ENCODE data around the gene ASAP2.

The ASAP2 gene

DNA sequence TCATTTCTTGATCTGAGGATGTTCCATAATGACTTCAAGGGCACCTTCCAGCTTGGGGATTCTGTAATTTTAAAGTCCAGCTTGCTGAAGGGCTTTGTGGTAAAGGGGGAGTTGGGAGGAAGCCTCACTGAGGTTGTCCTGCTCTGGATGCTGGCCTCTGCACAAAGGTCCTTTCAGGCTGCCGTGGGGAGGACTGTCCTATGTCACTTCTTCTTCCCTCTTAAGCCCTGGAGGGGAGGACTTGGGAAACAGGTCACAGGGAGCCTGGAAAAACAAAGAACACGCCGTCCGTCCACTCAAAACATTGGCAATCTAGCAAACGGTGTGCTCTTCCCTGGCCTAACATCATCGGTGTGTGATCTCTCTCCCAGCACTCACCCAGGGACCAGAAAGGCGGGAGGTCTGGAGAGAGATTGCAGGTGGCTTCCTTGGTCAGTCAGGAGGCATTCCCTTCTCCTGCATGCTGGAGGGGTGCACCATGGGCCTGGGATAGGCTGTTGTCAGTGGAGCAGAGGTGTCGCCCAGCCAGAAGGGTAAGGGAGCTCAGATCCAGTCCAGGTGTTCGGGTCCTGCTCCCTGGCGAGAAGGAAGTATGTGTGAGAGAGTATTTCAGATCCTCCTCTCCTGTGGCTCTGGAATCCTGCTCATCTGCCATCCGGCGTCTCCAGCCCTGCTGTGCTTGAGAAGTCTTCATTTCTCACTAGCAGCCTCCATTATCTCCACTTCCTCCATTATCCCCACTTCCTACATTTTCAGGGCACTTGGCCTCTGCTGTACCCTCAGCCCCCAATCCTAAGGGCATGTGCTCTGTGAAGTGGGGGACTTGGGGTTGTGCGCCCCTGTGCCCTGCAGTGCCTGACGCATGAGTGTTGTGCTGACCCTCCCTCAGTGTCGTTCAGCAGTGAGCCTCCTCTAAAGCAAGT lies 20.1 kb downstream of the ASAP2 start:
- DNase-seq (ENCODE audit: low read depth): no peak
- no peak overlapping the region for H3K4me3 ChIP-seq (ENCODE audit: low read length)
- TF ChIP-seq, protein P1, sequence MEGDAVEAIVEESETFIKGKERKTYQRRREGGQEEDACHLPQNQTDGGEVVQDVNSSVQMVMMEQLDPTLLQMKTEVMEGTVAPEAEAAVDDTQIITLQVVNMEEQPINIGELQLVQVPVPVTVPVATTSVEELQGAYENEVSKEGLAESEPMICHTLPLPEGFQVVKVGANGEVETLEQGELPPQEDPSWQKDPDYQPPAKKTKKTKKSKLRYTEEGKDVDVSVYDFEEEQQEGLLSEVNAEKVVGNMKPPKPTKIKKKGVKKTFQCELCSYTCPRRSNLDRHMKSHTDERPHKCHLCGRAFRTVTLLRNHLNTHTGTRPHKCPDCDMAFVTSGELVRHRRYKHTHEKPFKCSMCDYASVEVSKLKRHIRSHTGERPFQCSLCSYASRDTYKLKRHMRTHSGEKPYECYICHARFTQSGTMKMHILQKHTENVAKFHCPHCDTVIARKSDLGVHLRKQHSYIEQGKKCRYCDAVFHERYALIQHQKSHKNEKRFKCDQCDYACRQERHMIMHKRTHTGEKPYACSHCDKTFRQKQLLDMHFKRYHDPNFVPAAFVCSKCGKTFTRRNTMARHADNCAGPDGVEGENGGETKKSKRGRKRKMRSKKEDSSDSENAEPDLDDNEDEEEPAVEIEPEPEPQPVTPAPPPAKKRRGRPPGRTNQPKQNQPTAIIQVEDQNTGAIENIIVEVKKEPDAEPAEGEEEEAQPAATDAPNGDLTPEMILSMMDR (IDR thresholded peaks at IDR 0.05; ENCODE audit: insufficient read depth, low read depth, low read length, missing control alignments): no peak

DNA sequence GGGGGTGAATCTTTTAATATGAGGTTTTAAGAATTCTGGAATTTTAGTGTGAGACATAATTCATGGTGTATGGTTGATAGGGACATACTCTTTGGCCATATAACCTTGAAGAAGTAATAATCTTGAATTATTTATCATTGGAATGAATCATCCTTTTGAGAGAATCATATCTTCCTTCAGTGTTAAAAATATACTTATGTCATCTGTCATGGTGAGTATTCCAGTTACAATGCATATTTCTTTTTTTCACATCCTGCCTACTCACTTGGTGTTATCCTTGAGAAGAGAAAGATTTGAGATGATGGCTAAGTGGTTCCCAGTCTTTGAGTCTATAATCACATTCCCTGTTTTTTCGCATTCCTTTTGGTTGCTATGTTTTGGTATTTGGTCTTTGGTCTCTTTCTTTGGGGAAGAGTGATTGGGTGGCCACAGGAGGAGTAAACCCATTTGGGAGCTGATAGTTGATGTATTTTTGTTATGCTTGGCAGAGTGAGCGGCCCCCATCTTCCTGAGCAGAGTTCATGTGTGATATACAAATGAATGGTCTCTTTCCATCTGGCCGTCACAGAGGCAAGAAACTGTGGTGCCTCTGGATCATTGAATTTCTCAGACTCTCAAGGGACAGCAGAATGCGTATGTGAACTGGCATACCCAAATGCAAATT lies 21.6 kb downstream of the ASAP2 start:
- no peak overlapping the region for H3K4me3 ChIP-seq (ENCODE audit: low read length)
- TF ChIP-seq, protein P1 (IDR thresholded peaks at IDR 0.05; ENCODE audit: insufficient read depth, low read depth, low read length, missing control alignments): no peak
- DNase-seq (ENCODE audit: low read depth): no peak

DNA sequence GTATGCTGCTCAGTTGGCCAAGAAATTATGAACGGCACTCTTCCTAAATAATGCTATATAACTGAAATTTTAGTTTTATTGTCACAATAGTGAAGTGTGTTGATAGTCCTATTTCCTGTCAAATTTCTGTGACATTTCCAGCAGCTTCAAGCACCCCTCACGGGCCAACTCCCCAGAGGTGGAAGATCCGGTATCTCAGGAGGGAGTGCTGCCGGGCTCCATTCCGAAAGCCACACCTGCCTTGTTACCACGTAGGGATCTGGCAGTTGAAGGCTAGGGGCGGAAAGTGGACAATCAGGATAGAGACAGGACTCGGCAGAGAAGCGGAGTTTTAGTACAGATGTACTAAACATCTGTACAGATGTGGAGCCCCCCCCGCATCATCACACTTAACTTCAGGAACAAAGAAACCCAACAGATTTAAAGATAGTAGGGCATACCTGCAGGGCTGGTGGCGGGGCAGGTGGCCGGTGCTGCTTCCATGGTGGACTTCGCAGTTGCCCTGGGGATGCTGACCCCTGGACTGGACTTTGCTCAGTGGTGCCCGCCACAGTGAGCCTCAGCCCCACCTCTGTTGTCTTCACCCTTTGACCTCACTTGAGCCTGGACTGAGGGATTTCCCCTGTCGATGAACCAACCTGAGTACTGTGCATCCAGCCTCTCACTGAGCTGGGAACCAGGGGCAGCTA lies 22.3 kb downstream of the ASAP2 start:
- no peak for DNase-seq (ENCODE audit: low read depth)
- no peak overlapping the region for H3K4me3 ChIP-seq (ENCODE audit: low read length)
- TF ChIP-seq, protein P1 (IDR thresholded peaks at IDR 0.05; ENCODE audit: insufficient read depth, low read depth, low read length, missing control alignments): no peak

DNA sequence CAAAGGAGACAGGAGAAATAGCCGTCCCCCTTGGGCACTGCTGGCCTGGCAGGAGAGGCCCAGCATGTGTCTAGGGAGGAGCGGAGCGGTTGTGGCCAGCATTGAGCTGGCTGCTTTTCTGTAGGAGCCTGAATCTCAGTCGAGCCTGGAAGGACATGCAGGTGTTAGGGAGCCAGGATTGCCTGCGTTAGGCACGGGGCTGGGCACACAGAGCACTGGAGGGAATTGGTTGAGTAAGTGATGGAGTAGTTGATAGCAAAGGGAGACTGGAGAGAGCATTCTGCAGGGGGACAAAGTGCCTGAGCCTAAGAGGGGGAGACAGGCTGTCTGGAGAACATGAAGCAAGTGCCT lies 22.8 kb downstream of the ASAP2 start:
- H3K4me3 ChIP-seq (ENCODE audit: low read length): no peak overlapping the region
- TF ChIP-seq, protein P1 (IDR thresholded peaks at IDR 0.05; ENCODE audit: insufficient read depth, low read depth, low read length, missing control alignments): no peak
- no peak for DNase-seq (ENCODE audit: low read depth)

DNA sequence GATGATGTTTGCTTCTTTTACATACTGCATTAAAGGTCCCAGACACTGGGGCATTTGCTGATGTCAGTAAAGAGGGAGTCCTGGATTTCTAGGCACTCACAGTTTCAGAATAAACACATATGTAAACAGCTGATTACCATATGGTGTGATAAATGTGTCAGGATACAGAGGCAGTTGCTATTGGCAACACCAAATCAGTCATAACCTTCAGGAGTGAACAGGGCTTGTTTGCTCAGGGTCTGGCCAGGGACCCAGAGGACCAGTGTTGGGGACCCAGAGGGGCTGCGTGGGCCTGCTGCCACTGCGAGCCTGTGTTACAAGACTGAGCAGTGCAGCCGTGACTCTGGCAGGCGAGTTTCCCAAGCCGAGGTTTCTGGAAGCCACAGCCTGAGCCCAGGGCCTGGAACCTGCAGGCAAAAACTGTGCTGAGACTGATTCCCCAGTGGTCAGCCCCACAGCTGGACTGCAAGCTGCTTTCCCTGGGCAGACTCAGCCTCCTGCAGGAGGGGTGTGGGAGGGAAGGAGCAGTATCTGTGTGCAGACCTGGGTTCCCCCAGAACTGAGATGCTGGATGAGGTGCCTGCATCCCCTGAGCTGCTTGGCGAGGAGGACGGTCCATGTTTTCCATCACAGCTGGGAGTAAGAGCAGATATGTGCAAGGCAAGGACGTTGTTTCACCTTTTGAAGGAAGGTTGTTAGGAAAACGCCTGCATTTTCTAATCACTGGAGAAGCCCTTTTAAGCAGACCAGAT lies 23.6 kb downstream of the ASAP2 start:
- TF ChIP-seq, protein P1 (IDR thresholded peaks at IDR 0.05; ENCODE audit: insufficient read depth, low read depth, low read length, missing control alignments): no peak
- no peak overlapping the region for H3K4me3 ChIP-seq (ENCODE audit: low read length)
- DNase-seq (ENCODE audit: low read depth): no peak

DNA sequence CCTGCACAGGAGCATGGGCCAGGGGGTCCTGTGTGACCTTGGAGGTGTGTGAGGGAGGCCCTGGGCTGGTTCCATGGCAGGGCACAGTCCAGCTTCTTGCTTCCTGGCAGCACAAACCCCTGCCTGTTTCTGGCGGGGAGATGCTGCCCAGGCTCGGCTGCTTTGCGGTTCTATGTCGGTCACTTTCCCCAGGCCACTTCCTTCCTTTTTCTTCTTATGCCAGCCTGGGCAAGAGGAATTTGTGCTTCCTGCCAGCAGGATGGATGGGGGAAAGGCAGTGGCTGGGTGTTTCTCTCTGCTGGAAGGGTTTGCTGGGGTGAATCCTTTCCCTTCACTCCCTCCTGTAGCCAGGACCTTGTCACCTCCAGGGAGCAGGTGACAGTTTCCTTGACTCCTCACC lies 24.3 kb downstream of the ASAP2 start:
- TF ChIP-seq, protein P1 (IDR thresholded peaks at IDR 0.05; ENCODE audit: insufficient read depth, low read depth, low read length, missing control alignments): no peak
- no peak for DNase-seq (ENCODE audit: low read depth)
- H3K4me3 ChIP-seq (ENCODE audit: low read length): no peak overlapping the region

All from epithelial cell of esophagus (primary cell).